Measurements from ENCODE around the gene INTS6L. TPM values are rescaled to one million over a fixed set of nuclear protein-coding genes. Genes with fewer than 3 reads are reported as not detected.

INTS6L gene, protein sequence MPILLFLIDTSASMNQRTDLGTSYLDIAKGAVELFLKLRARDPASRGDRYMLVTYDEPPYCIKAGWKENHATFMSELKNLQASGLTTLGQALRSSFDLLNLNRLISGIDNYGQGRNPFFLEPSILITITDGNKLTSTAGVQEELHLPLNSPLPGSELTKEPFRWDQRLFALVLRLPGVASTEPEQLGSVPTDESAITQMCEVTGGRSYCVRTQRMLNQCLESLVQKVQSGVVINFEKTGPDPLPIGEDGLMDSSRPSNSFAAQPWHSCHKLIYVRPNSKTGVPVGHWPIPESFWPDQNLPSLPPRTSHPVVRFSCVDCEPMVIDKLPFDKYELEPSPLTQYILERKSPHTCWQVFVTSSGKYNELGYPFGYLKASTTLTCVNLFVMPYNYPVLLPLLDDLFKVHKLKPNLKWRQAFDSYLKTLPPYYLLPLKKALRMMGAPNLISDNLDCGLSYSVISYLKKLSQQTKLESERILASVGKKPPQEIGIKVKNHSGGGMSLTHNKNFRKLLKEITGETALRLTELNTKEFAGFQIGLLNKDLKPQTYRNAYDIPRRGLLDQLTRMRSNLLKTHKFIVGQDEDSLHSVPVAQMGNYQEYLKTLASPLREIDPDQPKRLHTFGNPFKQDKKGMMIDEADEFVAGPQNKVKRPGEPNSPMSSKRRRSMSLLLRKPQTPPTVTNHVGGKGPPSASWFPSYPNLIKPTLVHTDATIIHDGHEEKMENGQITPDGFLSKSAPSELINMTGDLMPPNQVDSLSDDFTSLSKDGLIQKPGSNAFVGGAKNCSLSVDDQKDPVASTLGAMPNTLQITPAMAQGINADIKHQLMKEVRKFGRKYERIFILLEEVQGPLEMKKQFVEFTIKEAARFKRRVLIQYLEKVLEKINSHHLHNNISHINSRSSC
- 3.7 and 7.7 TPM in 2 replicates for total RNA-seq (2014; rRNA removed; shearing (Covaris generic); ENCODE audit: low replicate concordance)

DNA sequence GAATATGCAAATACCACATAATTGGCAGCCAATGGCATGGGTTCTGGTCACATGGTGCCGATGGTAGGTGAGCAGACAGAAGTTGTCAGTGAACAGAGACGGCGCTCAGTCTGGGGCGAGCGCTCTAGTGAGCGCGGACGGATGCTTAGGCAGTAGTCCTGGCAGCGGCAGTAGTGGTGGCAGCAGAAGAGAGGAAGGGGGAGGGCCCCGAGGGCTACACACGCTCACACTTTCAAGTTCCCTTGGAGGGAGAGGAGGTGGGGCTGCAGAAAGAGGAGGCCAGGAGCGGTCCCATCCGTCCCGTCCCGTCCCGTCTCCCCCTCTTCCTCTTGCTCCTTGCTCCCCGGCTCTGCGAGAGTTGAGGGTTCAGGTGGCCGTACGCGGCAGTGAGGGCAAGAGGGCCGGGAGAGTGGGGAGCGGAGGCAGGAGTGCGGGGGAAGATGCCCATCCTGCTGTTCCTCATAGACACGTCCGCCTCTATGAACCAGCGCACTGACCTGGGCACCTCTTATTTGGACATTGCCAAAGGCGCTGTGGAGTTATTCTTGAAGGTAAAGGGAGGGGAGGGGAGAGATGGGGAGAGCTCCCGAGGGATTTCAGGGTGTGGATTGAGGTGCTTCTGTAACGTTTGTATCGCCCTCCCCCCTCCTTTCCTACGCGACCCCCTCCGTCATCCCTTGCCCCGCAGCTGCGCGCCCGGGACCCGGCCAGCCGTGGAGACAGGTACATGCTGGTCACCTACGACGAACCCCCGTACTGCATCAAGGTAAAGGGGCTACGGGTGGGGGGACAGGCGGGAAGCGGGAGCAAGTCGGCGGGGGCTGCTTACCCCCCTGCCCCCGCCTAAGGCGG lies at the start of gene INTS6L:
TSS of gene INTS6L (plus strand) at position 108 of the 852 bp plus-strand sequence. CDS start at position 441, 333 bp downstream.
- in situ Hi-C loops (cut with HindIII; ENCODE audit: low pct_unique_long_range_greater_than_20kb, low sequenced_read_pairs), result no loop called here
- DNase-seq (ENCODE audit: low read depth), result peak; percentile 88

- no peak for DNase-seq (ENCODE audit: low read depth)
- in situ Hi-C loops (cut with HindIII; ENCODE audit: low pct_unique_long_range_greater_than_20kb, low sequenced_read_pairs), result no loop called here
These were observed 44.1 kb upstream of the INTS6L start for GRCh38 chrX:135476378-135476777.

GRCh38 chrX:135477576-135477975 lies 42.9 kb upstream of the INTS6L start:
- in situ Hi-C loops (cut with HindIII; ENCODE audit: low pct_unique_long_range_greater_than_20kb, low sequenced_read_pairs), result no loop called here
- peak; percentile 54 for DNase-seq (ENCODE audit: low read depth)

- no peak for DNase-seq (ENCODE audit: low read depth)
- in situ Hi-C loops (cut with HindIII; ENCODE audit: low pct_unique_long_range_greater_than_20kb, low sequenced_read_pairs), result no loop called here
These were observed 40.4 kb upstream of the INTS6L start for GRCh38 chrX:135480076-135480475.

DNA sequence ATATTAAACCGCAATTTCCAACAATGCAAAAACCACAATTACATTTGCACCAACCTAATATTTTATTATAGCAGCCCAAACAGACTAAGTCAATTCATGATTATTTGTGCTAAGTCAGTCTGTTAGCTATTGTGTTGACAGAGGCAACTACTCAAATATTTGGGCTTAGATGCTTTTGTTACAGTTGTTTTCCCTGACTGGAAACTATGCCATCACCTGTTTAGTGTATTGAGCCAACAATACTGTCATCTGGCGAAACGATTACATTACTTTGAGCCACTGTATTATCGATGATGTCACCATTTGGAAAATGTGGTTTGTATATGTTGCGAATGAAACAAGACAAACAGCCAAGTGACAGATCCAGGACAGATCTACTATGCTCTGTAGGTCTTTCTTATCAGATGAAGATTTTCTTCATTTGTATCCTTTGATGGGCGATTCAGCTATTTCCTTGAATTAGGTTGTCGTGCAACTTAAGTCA lies 38.7 kb upstream of the INTS6L start:
- no peak for DNase-seq (ENCODE audit: low read depth)
- in situ Hi-C loops (cut with HindIII; ENCODE audit: low pct_unique_long_range_greater_than_20kb, low sequenced_read_pairs), result no loop called here

DNA sequence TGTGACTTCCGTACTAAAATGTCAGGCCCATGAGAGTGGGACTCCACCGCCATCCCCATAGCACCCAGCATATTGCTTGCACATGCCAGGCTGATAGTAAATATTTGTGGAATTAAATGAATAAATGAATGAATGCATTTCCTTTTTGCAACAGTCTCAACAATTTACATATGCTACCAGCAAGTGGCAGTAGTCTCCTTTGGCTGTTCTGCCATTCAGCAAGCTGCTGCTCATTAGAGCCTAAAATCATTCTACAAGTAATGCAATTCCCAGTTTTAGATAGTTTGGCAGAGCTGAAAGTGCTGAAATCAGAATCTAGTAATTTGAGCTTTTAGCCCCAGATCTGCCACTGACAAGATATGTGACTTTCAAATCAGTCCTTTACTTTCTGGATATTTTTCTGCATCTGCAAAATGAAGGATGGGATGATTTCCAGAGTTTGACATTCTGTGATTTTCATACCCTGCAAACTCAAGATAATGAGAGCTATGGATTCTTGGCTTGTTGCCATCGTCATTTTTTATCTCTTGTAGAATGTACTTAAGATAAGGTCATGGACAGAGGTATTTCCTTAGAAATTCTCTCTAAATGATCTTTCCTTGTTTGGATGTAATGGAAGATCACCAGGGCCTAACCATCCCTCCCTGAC lies 35.7 kb upstream of the INTS6L start:
- in situ Hi-C loops (cut with HindIII; ENCODE audit: low pct_unique_long_range_greater_than_20kb, low sequenced_read_pairs), result no loop called here

DNA sequence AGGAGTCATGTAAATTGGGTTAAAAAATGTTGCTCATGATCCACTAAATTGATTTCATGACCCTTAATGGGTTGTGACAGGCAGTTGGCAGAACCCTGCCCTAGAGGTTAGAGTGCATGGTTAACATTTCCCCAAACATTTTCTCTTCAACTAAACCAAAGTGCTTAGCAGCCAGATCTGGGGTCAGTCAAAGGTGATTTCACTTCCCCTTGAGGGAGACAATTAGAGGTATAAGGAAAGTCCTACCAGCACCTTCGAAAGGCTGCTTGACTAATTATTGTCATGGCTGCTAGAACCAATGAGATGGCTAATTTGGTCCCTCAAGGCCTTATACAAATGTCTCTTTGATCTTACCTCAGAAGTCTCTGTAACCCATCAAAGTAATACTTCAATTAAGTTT lies 30.9 kb upstream of the INTS6L start:
- in situ Hi-C loops (cut with HindIII; ENCODE audit: low pct_unique_long_range_greater_than_20kb, low sequenced_read_pairs), result no loop called here
- DNase-seq (ENCODE audit: low read depth), result no peak

More for the DNA sequence above, 35.7 kb upstream of the INTS6L start:
- peak; percentile 18 for DNase-seq (ENCODE audit: low read depth)

DNA sequence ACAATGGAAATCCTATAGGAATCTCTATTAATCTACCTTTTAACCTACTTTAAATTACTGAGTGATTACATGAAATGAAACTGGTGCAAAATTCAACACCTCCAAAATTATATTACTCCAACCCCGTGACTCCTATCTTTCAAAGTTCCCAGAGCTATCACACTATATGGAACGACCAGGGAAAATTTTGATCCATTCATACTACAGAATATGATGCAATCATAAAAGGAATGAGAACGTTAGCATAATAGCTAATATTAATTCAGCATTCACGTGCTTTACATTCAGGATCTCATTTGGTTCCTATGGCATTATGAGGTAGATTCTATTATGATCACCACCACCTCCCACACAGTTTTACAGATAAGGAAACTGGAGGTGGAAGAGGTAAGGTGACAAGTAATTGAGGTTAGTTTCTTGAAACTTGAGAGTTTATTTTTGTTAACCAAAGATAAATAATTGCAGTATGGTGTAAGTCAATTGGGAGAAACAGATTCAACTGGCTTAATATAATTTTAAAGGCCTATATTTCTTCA lies 29.4 kb upstream of the INTS6L start:
- in situ Hi-C loops (cut with HindIII; ENCODE audit: low pct_unique_long_range_greater_than_20kb, low sequenced_read_pairs), result no loop called here
- no peak for DNase-seq (ENCODE audit: low read depth)

GRCh38 chrX:135494453-135494852 lies 26.0 kb upstream of the INTS6L start:
- DNase-seq (ENCODE audit: low read depth), result no peak
- in situ Hi-C loops (cut with HindIII; ENCODE audit: low pct_unique_long_range_greater_than_20kb, low sequenced_read_pairs), result no loop called here

GRCh38 chrX:135497736-135498135 lies 22.7 kb upstream of the INTS6L start:
- DNase-seq (ENCODE audit: low read depth), result no peak
- in situ Hi-C loops (cut with HindIII; ENCODE audit: low pct_unique_long_range_greater_than_20kb, low sequenced_read_pairs), result no loop called here

- DNase-seq (ENCODE audit: low read depth), result no peak
- in situ Hi-C loops (cut with HindIII; ENCODE audit: low pct_unique_long_range_greater_than_20kb, low sequenced_read_pairs), result no loop called here
These were observed 22.2 kb upstream of the INTS6L start for GRCh38 chrX:135498236-135498635.

GRCh38 chrX:135505351-135505750 lies 15.1 kb upstream of the INTS6L start:
- in situ Hi-C loops (cut with HindIII; ENCODE audit: low pct_unique_long_range_greater_than_20kb, low sequenced_read_pairs), result no loop called here
- no peak for DNase-seq (ENCODE audit: low read depth)

- in situ Hi-C loops (cut with HindIII; ENCODE audit: low pct_unique_long_range_greater_than_20kb, low sequenced_read_pairs), result no loop called here
These were observed 10.6 kb upstream of the INTS6L start for GRCh38 chrX:135509885-135510284.

DNA sequence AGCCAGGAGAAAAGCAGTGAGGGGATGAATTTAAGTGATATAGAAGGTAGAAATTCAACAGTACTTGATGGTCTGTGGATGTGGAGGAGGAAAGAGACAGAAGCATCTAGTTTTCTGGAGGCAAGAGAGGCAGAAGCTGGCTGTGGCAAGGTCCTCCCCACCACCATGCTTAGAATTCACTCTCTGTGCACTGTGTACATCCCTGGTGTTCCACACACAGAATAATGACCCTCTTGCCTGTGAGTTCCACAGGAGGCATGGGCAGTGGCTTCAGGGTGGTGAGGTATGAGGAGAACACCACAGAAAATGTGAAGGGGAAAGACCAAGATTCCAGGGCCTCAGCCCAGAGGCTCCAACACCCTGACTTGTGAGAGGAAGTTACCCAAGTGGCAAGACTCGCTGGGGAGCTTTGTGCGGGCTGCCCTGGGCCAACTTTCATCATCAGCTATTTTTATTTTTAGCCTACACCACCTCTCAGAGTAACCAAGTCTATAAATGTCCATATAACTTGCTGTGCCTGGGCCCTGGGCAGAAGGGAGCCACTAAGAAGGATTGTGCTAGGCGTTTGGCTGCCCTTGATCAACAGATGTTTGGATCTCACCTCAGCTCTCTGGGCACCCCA lies 7.8 kb upstream of the INTS6L start:
- DNase-seq (ENCODE audit: low read depth), result no peak
- in situ Hi-C loops (cut with HindIII; ENCODE audit: low pct_unique_long_range_greater_than_20kb, low sequenced_read_pairs), result no loop called here

More at GRCh38 chrX:135509885-135510284, 10.6 kb upstream of the INTS6L start:
- no peak for DNase-seq (ENCODE audit: low read depth)

DNA sequence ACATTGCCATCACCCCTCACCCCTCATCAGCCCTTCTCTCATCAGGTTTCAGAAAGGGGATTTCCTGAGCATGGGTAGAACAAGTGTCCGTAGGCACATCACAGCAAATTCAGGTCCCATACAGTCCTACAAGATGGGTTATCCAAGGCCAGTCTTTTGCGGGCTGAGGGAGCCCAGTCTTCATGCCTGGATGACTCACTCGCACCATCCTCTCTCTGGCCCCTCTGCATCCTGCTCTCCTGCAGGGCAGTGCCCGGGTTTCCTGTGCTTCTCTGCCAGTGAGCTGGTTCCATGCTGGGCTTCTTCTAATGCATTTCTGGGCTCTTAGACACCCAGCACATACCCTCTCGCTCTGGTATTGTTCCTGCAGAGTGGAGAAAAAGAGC lies 7.3 kb upstream of the INTS6L start:
- in situ Hi-C loops (cut with HindIII; ENCODE audit: low pct_unique_long_range_greater_than_20kb, low sequenced_read_pairs), result no loop called here
- no peak for DNase-seq (ENCODE audit: low read depth)

GRCh38 chrX:135516376-135516775 lies 4.1 kb upstream of the INTS6L start:
- in situ Hi-C loops (cut with HindIII; ENCODE audit: low pct_unique_long_range_greater_than_20kb, low sequenced_read_pairs), result no loop called here
- DNase-seq (ENCODE audit: low read depth), result no peak

- DNase-seq (ENCODE audit: low read depth), result no peak
- in situ Hi-C loops (cut with HindIII; ENCODE audit: low pct_unique_long_range_greater_than_20kb, low sequenced_read_pairs), result no loop called here
These were observed 2.3 kb upstream of the INTS6L start for GRCh38 chrX:135518161-135518560.

All from Caki2 (cell line).